Esophagus muscularis mucosa (tissue), 4 donors: ENCODE data around the gene HSFX1.

Source experiments
- EP300 ChIP-seq: sonication (generic); formaldehyde crosslinking; IDR thresholded peaks from one replicate; pipeline ENCODE4 v1.6.1; 2017; ENCODE audit warnings: antibody characterized with exemption
- POLR2A ChIP-seq: fragments of 450-650 bp; IDR thresholded peaks from one replicate; pipeline ENCODE4 v1.6.1; 2017; ENCODE audit warnings: antibody characterized with exemption, moderate library complexity, mild to moderate bottlenecking, low read depth
- POLR2AphosphoS5 ChIP-seq, 2 donors: sonication (generic); formaldehyde crosslinking; IDR thresholded peaks; one replicate each; pipeline ENCODE4 v1.6.1; 2017; ENCODE audit warnings: antibody characterized with exemption in 2 of 2
- TF ChIP-seq, protein P1 (sequence below), 3 experiments: fragments of 200-600 bp in 2 of 3; fragments of 450-650 bp in 1 of 3; sonication (generic) in 2 of 3; IDR thresholded peaks; one replicate each; pipeline ENCODE4 v1.5.1; 2017 to 2019; ENCODE audit warnings: antibody characterized with exemption in 3 of 3, mild to moderate bottlenecking in 2 of 3, moderate library complexity in 1 of 3

DNA sequence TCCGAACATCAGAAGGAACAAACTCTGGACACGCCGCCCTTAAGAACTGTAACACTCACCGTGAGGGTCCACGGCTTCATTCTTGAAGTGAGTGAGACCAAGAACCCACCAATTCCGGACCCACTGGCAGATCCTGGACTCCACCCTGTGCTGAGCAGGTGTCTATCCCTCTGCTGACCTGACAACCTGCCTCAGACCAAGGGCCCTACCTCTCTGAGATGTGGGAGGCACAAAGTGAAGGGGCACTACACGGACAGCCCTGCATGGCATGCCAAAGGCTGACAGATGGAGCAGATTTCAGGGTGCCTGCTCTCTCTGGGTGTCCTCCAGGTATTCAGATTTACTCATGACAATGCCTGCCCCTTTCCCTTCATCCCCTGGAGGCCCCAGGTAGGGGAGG is 14.0 kb upstream of the HSFX1 start:
- TF ChIP-seq, protein P1, sequence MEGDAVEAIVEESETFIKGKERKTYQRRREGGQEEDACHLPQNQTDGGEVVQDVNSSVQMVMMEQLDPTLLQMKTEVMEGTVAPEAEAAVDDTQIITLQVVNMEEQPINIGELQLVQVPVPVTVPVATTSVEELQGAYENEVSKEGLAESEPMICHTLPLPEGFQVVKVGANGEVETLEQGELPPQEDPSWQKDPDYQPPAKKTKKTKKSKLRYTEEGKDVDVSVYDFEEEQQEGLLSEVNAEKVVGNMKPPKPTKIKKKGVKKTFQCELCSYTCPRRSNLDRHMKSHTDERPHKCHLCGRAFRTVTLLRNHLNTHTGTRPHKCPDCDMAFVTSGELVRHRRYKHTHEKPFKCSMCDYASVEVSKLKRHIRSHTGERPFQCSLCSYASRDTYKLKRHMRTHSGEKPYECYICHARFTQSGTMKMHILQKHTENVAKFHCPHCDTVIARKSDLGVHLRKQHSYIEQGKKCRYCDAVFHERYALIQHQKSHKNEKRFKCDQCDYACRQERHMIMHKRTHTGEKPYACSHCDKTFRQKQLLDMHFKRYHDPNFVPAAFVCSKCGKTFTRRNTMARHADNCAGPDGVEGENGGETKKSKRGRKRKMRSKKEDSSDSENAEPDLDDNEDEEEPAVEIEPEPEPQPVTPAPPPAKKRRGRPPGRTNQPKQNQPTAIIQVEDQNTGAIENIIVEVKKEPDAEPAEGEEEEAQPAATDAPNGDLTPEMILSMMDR (IDR thresholded peaks at IDR 0.05) = no peak
- no peak for TF ChIP-seq POLR2AphosphoS5 (IDR thresholded peaks at IDR 0.05)
- no peak for TF ChIP-seq POLR2A
- no peak for TF ChIP-seq EP300
